Stimulated activated CD4-positive, alpha-beta T cell treated with anti-CD3 and anti-CD28 coated beads, Interleukin-2, amount 100 ng/mL, for 24 hours (primary cell): ENCODE results near the gene GPR37.

Source experiments
- DNase-seq, 2 donors: peaks; one replicate each; pipeline ENCODE4 v3.0.0-alpha.2; 2020

Gene GPR37, protein sequence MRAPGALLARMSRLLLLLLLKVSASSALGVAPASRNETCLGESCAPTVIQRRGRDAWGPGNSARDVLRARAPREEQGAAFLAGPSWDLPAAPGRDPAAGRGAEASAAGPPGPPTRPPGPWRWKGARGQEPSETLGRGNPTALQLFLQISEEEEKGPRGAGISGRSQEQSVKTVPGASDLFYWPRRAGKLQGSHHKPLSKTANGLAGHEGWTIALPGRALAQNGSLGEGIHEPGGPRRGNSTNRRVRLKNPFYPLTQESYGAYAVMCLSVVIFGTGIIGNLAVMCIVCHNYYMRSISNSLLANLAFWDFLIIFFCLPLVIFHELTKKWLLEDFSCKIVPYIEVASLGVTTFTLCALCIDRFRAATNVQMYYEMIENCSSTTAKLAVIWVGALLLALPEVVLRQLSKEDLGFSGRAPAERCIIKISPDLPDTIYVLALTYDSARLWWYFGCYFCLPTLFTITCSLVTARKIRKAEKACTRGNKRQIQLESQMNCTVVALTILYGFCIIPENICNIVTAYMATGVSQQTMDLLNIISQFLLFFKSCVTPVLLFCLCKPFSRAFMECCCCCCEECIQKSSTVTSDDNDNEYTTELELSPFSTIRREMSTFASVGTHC

DNA sequence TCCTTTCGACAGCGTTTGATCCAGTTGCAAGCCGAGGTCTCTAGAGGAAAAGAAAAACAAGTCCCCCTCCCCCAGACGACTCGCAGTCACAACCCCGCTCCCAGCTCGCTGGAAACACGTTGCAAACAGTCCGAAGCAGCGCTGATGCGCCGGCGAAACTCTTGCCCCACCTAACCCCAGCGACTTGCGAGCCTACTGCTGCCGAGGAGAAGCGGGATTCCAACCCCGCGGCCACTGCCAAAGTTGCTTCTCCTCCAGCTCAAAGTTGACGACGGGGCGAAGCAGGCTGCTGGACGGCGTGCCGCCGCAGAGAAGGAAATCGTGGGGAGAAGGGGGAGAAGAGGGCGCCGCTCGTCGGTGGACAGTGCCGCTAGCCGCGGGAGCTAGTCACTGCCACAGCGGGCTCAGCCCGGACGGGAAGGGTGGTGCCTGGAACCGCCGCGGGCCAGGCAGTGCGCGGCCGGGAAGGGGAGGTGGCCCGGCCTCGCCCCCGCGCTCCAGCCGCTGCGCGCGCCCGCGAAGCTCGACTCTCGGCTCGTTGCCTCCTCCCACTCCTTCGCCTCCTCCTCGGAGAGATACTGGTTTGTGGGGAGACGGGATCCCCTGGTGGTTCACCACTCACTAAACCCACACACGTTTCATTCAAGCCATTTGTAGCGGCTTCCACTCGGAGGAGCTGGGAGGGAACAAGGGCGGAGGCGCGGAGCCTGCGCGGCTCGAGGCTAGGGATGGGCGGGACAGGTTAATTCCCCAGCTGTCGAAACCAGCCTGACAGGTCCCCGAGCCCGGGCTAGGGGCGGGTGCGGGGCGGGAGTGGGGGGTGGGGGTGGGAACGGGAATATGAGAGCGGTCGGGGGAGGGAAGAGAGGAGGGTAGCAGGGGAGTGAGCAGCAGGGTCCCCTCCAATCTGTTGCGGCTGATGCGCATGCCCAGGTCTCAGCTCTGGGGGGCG, at the start of gene GPR37:
Gene GPR37, minus strand, starts transcription at position 392 of the 952 bp plus-strand sequence. CDS start 816 bp downstream, outside the sequence.
- DNase-seq, result peak; percentile 18 to 62

DNA sequence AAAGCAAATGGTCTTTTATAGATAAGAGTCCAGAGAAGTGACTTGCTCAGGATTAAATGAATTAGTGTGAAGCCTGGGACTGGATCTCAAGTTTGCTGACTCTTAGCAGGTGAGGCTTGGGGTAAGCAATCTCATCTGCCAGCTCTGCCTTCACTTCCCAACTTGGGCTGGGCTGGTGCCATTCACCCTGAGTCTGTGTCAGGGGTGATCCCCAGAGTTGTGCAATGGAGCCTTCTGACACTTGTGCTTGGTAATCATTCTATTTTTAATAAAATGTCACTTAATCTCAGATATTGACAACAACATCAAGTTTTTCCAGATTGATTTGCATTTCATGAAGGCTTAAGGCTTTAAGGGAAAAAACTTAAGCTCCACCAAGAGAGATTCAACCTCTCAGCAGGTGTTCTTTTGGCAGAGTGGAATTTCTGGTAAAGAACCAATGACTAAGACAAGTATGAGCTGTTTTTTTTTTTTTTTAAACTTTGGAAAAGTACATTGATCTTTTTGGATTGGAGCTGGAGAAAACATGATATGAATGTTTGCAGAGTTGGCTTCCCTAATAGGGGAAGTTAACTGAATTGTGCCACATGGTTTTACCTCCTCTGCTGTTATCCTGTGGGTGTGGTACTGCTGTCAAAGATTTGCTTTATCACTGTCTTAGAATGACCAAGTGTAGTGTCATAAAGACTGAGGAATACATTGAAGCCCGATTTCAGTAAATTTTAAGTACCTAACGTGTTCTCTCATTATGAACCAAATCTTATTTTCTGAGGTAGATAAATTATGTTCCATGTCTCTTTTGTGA, 48.6 kb upstream of the GPR37 start:
- DNase-seq, result no peak

- DNase-seq, result no peak
Observed at GRCh38 chr7:124812764-124813163, 47.2 kb upstream of the GPR37 start.

DNA sequence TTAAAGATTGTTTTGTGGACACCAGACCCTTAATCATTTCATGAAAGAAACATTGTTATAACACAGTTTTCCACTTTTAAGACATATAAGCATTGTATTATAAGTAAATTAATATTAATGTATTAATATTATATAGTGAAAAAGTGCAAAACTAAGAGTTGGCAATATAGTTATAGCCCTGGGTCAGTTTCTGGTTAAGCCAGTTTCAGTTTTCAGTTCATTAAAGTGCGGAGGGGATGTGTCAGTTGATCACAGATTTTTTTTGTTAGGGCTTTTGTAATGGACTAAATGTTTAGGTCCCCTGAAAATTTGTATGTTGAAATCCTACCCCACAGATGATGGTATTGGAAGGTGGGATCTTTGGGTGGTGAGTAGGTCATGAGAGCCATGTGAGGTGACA, 45.7 kb upstream of the GPR37 start:
- no peak for DNase-seq

DNA sequence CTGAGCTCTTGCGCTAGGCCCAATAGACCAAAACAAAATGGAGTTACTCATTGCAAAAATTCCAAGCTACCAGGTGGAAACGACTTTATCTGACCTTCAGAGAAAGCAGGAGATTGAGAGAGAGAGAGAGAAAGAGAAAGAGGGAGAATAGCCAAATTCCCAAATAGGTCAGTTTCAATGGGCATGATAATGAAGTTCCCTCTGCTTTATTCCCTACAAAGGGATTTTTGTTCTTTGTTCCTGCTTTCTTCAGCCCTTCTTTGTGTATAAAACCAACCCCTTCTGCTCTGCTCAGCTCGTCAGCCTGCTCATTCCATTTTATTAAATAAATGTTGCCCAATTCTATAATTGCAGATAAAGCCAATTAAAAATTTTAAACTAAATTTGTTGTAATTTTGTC, 45.0 kb upstream of the GPR37 start:
- DNase-seq, result no peak

DNA sequence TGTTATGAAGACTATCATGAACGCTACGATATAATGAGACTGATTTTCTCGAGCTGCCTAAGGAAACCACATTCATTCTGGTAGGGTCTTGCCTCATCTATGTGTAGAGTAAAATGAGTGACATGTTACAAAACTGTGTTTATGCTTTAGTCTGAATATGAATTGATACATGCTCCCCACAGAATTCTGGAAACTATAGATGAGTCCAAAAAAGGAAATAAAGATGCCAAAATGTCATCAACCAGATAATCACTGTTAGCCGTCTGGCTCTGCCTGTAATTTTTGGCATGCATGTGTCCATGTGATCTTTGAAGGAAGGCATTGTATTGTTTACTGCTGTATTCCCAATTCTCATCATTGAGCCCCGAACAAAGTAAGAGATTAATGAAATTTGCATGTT, 42.6 kb upstream of the GPR37 start:
- no peak for DNase-seq

DNA sequence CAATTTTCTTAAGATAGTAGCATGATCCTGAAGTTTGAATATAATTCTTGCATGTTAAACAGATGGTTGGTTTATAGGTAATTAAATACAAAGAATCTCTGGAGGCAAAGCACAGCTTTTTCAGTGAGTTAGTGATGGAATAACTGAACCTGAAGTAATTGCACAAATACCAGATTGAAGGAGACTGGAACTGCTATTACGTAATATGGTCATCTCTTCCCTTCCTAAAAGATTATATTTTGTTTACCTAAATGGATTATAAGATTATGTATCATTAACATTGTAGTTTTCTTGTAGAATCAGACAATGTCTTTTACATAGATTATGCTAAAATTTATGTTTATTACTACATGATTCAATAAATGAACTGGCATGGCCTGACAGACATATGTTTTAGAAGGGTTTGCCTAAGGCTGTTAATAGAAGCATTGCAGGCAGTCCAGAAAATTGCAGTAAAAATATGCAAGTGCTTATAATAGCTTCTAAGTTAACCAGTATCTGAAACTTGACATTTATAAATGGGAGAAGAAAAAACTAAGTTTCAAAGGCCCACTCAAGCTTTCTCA, 35.8 kb upstream of the GPR37 start:
- no peak for DNase-seq

DNA sequence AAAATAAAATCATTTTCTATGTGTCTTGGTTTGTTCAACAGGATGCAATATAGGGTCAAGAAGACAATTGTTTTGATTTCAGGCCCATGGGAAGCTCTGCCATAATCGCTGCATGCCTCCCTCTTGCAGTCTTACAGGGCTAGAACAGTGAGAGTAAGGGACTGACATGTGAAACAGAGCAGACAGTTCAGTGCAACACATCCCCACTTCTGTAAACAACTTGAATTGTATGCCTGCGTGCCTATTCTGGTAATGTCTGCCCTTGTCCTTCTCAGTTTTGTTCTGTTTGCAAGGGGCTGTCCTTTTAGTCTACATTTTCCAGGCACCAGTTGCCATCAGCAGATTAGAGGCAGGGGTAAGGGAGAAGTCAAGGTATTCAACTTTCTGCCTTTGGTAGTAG, 34.8 kb upstream of the GPR37 start:
- DNase-seq, result no peak

GRCh38 chr7:124799448-124799847, 33.9 kb upstream of the GPR37 start:
- DNase-seq, result no peak

DNA sequence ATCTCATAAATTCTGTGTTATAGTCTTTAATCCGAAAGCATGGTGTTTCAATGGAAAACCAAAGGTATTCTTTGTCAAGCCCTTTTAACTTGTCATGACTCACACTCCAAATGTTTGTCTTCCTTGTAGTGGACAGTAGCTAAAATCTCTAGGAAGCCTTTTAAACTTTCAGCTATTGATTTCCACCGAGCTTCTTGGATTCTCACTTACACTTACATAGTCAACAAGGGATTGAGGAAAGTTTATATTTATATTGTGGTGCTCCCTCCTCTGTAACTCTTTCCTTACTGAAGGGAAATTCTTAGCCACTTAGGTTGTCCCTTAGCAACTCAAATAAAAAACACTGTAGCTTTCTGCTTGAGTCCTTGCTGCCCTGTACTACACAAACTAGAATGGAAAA, 31.2 kb upstream of the GPR37 start:
- no peak for DNase-seq

GRCh38 chr7:124792696-124793095, 27.1 kb upstream of the GPR37 start:
- no peak for DNase-seq

GRCh38 chr7:124792002-124792401, 26.4 kb upstream of the GPR37 start:
- DNase-seq, result no peak

DNA sequence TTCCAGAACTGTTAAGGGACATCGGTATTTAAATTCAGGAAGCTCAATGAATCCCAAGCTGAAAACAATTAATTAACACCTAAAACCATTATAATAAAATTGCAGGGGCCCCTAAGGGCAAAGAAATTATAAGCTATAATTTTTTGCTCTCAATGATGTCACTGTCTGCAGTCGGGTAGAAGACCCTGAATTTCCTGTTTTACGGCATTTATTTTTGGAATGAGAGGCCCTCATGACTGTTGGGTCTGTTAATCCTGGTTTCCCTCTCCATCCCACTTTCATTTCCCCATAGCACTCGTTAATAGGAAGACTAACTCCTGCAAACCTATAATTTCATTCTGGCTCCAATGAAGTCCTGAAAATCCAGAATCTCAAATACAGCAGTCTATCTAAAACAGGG, 25.8 kb upstream of the GPR37 start:
- no peak for DNase-seq

DNA sequence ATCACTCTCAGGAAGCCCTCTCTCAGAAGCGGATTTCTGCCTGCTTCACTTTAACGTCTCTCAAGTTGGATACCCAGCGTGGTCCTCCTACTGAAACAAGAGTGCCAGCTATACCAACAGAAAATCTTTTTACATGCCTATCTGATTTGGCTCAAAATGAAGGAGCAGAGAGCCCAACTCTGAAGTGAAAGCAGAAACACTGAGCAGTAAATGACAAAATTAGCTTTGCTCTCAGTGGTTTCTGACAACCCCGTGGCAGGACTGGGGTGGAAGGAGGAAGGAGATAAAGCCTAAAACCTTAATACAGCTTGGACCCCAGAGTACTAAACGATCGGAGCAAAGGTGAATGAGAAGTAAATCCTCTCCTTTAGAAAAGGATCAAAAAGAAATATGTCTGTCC, 25.1 kb upstream of the GPR37 start:
- DNase-seq, result no peak

DNA sequence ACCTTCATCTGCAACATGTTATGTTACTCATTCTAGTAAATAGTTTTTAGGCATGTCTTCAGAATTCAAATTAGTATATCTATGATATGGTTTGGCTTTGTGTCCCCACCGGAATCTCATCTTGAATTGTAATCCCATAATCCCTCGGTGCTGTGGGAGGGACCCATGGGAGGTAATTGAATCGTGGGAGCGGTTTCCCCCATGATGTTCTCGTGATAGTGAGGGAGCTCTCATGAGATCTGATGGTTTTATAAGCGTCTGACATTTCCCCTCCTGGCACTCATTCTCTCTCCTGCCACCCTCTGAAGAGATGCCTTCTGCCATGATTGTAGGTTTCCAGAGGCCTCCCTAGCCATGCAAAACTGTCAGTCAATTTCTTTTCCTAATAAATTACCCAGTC, 20.4 kb upstream of the GPR37 start:
- no peak for DNase-seq

GRCh38 chr7:124784879-124785818, 19.6 kb upstream of the GPR37 start:
- DNase-seq, result peak in 1 of 2 donors; percentile 27

GRCh38 chr7:124783271-124783670, 17.7 kb upstream of the GPR37 start:
- DNase-seq, result no peak

DNA sequence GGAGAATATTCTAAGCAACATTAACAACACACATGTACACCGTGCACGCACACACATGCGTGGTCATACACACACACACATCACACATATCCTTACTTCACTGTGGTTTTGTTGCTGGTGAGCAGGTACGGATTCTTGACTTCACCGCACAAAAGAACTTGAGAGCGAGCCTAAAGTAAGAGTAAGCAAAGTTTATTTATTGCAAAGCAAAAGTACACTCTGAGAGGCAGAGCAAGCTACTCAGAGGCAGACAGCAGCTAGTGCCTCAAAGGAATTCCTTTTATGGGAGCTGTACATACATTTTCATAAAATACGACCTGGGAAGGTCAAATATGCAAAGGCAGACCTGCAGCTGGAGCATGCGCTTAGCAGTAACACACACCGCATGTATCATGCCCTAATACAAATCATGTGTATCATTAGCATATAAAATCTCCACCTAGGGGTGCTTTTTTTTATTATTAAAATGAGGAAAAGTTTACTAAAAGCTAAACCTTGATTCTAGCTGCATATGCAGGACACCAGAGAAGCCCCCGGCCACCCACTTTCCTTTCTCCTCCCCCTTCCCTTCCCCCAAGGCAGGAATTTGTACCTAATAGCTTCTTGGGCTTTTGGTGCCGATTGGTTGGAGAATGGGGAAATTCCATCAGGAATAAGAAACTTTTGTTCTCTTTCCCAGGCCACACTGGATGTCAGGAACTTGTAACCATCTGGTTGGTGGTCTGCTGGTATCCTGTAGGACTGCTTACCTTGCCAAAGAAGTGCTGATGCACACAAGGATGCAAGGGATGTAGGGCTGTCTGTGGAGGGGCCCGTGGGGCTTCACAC, 16.5 kb upstream of the GPR37 start:
- no peak for DNase-seq

DNA sequence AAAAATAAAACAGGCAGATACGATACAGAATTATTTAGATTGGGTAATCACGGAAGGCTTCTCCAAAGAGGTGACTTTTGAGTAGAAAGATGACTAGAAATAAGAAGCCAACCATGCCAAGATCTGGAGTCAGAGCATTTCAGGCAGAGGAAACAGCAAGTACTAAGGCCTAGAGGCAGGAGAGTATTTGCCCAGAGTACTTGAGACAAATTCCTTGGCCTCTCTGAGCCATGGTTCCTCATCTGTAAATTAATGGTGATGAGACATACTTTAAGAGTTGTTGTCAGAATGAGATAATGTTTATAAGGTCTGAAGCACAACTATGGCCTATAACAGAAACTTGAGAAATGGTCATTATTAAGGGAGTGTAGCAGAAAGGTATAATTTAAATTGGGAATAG, 15.8 kb upstream of the GPR37 start:
- DNase-seq, result no peak

- no peak for DNase-seq
Observed at GRCh38 chr7:124780608-124781007, 15.0 kb upstream of the GPR37 start.
